Measurements from ENCODE around the gene LARP1.

LARP1 gene

DNA sequence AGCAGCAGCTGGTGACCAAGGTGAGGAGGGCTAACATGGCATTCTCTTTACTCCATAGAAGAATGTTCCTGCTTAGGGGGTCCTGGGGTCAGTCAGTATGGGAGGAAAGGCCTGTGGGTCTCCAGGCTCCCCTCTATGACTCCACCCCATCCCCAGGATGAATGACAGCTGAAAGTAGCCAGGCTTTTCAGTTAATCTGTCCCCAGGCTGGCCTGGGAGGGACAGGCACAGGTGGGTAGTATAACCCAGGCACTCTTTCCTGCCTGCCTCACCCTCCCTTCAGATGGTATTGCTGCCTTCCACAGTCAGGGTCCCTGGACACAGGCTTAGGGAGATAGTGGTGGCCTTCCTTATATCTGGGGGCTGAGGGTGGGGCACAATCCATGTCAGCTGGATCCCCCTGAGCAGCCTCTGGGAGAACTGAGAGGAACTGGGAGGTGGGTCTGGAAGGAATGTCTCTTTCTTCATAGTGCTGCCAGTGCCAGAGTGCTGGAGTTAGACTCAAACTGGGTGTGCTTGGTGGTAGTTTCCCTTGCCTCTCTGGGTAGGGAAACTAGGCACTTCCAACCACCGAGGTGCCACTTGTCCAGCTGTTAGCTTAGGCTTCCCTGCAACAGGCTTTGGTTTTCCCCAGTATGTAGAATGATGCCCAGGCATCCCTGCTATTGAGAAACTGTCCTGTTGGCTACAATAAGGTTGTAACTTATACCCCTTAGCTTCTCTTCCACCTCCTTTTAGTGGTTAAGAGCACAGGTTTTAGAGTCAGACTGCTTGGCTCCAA is 27.8 kb downstream of the LARP1 start:
- no peaks in the 10 kb centered on the region for H3K9me3 Mint-ChIP-seq
- no peaks in the 10 kb centered on the region for H3K27me3 Mint-ChIP-seq
- peaks cover 67 to 91% of the 10 kb centered on the region in 2 donors for H3K4me1 Mint-ChIP-seq
- ATAC-seq (replicated peaks) (no peak), DNase-seq (no peak)
- no peak overlapping the region for H3K27ac Mint-ChIP-seq
- peaks cover 7 to 26% of the 10 kb centered on the region in 2 donors for H3K36me3 Mint-ChIP-seq
- no peak overlapping the region for H3K4me3 Mint-ChIP-seq

DNA sequence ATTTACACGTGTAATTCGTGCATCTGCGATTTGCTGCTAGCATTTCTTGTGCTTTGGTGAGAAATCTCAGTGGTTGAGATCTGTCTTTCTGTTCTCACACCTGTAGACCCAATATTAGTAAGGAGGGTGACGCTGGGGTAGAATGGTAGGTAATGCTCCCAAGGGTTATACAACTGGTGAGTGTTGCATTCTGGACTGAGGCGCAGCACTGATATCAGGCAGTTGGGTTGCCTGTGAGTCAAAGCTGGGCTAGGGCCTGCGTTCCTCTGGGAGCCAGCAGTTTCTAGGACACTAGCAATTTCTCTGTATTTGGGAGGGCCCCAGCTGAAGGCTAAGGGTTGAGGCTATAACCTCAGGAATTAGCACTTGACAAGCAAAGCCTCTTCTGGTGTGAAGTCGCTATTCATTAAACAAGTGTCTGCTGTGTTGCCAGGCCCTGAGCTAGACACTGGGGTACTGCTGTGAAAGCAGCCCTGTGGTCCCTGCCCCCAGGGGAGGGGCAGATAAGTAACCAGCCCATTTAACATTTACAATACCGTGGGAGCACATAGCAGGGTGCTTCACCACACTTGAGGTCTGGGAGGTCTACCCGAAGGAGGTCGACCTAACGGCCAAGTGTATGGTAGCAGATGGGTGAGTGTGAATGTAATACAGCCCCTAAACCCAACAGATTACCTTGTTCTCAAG is 28.7 kb downstream of the LARP1 start:
- H3K27ac Mint-ChIP-seq: peak overlapping the region; percentile 59
- H3K4me3 Mint-ChIP-seq: no peak overlapping the region
- H3K4me1 Mint-ChIP-seq: peaks cover 72 to 98% of the 10 kb centered on the region in 2 donors
- DNase-seq (no peak), ATAC-seq (replicated peaks) (no peak)
- H3K36me3 Mint-ChIP-seq: peaks cover 7 to 32% of the 10 kb centered on the region in 2 donors
- H3K27me3 Mint-ChIP-seq: no peaks in the 10 kb centered on the region
- no peaks in the 10 kb centered on the region for H3K9me3 Mint-ChIP-seq

DNA sequence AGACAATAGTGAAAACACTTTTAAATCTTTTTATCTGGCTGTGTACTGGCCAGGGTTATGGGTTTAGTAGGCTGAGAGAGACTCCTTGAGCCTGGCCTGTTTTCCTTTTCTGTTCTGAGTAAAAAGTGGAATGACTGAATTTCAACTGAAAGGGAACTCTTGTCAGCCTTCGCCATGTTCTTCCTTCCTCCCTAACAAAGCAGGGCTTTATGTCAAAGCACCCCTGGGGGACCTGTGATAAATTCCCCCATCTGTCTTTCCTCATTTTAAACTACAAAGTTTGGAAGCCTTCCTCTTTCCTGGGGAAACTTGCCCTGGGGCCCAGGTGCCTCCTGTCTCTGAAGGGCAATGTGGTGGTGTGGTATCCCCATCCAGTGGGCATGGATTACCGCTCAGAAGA is 29.7 kb downstream of the LARP1 start:
- DNase-seq (no peak), ATAC-seq (replicated peaks) (no peak)
- peaks cover 64 to 90% of the 10 kb centered on the region in 2 donors for H3K4me1 Mint-ChIP-seq
- peaks cover 7 to 29% of the 10 kb centered on the region in 2 donors for H3K36me3 Mint-ChIP-seq
- H3K27me3 Mint-ChIP-seq: no peaks in the 10 kb centered on the region
- H3K9me3 Mint-ChIP-seq: no peaks in the 10 kb centered on the region
- H3K27ac Mint-ChIP-seq: peak overlapping the region; percentile 84
- H3K4me3 Mint-ChIP-seq: no peak overlapping the region

DNA sequence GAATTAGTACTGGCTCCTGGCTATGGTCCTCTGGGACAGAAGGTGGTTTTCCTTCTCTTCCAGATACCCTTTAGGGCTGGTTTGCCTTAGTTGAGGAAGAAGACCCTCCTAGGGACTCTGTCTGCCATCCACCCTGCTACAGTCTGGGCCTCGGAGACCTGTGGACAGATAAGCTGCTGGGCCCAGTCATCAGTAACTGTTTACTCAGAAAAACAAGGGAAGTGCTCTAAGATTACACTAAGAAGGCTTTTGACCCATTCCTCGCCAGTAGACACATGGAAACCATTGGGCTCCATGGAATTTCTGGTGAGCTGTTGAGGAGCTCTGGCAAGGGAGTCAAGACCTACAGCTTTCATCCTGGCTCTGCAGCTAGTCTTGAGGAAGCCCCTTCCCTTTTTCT is 31.2 kb downstream of the LARP1 start:
- H3K4me1 Mint-ChIP-seq: peaks cover 64 to 90% of the 10 kb centered on the region in 2 donors

DNA sequence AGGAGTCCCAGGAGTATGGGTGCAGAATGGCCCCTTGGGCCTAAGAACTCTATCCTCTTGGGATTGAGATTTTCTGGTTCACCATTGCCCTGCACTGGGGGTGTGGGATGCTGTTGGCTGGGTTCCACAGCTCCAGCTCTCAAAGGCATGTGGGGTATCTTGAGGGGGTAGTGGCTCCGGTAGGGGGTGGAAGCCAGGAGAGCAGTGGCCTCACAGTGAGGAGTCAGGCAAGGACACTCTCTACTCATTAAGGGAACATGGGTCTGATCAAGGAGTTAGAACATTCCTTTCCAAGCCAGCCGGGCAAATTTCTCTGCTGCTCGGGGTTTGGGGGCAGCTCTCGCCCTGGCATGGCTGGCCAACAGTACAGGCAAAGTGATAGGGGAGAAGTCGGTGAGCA is 33.0 kb downstream of the LARP1 start:
- ATAC-seq (replicated peaks) (no peak), DNase-seq (no peak)
- H3K36me3 Mint-ChIP-seq: peaks cover 14 to 45% of the 10 kb centered on the region in 2 donors
- no peaks in the 10 kb centered on the region for H3K27me3 Mint-ChIP-seq
- peaks cover 48 to 81% of the 10 kb centered on the region in 2 donors for H3K4me1 Mint-ChIP-seq
- H3K4me3 Mint-ChIP-seq: peak overlapping the region in 1 of 2 donors; percentile 39
- peak overlapping the region; percentile 93 for H3K27ac Mint-ChIP-seq
- no peaks in the 10 kb centered on the region for H3K9me3 Mint-ChIP-seq

More for the DNA sequence above, 31.2 kb downstream of the LARP1 start:
- Mint-ChIP-seq H3K36me3 (peaks cover 9 to 35% of the 10 kb centered on the region in 2 donors), H3K9me3 (no peaks in the 10 kb centered on the region), H3K27me3 (no peaks in the 10 kb centered on the region), H3K27ac (peak overlapping the region; percentile 85), H3K4me3 (no peak overlapping the region)
- no peak for DNase-seq
- no peak for ATAC-seq (replicated peaks)

DNA sequence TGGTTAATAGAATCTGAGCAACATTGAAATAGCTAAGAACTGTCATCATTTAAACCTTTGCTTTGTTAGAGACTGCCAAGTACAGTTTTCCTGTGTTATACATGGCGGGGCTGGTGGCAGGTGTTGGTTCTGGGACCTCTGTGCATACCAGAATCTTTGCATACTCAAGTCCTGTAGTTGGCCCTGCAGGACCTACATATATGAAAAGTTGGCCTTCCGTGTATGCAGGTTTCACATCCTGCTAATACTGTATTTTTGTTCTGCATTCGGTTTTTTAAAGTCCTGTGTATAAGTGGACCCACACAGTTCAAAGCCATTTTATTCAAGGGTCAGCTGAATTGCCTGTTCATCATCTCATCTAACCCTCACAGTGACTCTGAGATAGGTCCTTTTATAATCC is 36.4 kb downstream of the LARP1 start:
- peak; percentile 76 to 78 for ATAC-seq (replicated peaks)
- peaks cover 25 to 51% of the 10 kb centered on the region in 2 donors for H3K36me3 Mint-ChIP-seq

DNA sequence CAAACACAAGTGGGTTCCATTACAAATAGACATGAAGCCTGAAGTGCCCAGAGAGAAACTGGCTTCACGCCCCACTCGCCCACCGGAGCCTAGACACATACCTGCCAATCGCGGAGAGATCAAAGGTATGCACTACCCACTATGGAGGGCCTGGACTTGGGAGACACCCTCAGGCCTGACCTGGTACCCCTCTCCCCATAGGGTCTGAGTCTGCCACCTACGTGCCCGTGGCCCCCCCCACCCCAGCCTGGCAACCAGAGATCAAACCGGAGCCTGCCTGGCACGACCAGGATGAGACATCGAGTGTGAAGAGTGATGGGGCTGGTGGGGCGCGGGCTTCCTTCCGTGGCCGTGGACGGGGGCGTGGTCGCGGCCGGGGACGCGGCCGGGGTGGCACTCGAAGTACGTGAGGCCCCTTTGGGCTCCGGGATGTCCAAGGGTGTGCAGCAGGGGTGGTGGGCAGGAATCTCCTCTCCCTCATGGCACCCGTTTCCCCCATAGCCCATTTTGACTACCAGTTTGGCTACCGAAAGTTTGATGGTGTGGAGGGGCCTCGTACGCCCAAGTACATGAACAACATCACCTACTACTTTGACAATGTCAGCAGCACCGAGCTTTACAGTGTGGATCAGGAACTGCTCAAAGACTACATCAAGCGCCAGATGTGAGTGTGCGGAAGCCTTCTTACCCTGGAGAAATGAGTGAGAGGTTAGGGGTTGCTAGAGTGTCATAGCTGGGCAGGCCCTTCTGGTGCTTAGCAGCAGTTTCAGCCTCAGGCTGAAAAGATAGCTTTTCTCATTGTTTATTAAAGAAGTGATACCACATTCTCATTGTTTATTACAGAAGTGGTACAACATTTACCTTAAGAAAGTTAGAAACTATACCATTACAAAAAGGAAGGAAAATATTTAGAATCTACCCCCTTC is 38.7 kb downstream of the LARP1 start:
- H3K9me3 Mint-ChIP-seq: no peaks in the 10 kb centered on the region
- DNase-seq (no peak), ATAC-seq (replicated peaks) (no peak)
- H3K36me3 Mint-ChIP-seq: peaks cover 31 to 54% of the 10 kb centered on the region in 2 donors
- no peak overlapping the region for H3K4me3 Mint-ChIP-seq
- H3K27ac Mint-ChIP-seq: peak overlapping the region; percentile 47
- H3K27me3 Mint-ChIP-seq: no peaks in the 10 kb centered on the region
- H3K4me1 Mint-ChIP-seq: peaks cover 8 to 26% of the 10 kb centered on the region in 2 donors

More for the DNA sequence above, 36.4 kb downstream of the LARP1 start:
- no peak overlapping the region for H3K27ac Mint-ChIP-seq
- no peaks in the 10 kb centered on the region for H3K9me3 Mint-ChIP-seq
- H3K4me3 Mint-ChIP-seq: no peak overlapping the region
- DNase-seq: no peak
- H3K4me1 Mint-ChIP-seq: peaks cover 22 to 48% of the 10 kb centered on the region in 2 donors
- H3K27me3 Mint-ChIP-seq: no peaks in the 10 kb centered on the region

DNA sequence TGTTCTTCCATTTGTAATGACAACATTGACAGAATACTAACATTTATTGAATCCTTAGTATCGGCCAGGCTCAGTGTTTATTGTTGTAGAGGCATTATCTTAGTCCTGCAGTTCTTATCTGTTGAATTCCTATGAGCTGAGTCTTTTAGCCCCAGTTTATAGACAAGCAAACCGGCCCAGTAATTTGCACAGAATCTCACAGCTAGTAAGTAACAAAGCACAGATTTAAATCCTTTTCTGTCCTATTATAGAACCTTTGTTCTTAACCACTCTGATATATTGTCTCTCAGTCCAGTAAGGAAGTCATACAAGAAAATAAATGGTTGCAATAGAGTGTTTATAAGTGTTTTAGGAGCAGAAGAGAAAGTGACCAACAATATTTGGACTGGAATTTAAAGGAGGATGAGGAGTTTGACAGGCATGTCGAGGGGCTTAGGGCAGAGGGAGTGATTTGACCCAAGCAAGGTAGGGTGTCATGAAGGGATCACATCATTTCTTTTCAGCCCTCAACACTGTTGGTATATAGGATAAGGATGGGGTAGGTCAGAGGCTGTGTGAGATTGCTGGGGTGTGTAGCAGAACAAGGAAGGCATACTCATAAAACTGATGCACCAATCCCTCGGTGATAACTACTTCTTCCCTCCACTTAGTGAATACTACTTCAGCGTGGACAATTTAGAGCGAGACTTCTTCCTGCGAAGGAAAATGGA is 39.5 kb downstream of the LARP1 start:
- Mint-ChIP-seq H3K27ac (no peak overlapping the region), H3K4me1 (peaks cover 8 to 26% of the 10 kb centered on the region in 2 donors)

DNA sequence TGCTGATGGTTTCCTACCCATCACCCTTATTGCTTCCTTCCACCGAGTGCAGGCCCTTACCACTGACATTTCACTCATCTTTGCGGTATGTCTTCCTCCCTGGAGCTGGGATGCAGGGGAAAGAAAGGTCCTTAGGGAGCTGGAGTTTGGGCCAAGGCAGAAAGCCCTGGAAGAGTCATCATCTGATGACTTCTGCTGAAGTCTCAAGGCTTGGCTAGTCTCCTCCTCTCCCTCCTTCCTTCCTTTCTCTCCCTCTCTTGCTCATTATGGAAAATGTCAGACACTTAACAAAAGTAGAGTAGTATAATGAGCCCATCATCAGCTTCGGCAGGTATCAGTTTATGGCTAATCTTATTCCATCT is 40.0 kb downstream of the LARP1 start:
- H3K27me3 Mint-ChIP-seq: no peaks in the 10 kb centered on the region
- H3K36me3 Mint-ChIP-seq: peaks cover 37 to 62% of the 10 kb centered on the region in 2 donors
- no peaks in the 10 kb centered on the region for H3K9me3 Mint-ChIP-seq
- DNase-seq (no peak), ATAC-seq (replicated peaks) (no peak)
- H3K4me1 Mint-ChIP-seq: peaks cover 4 to 21% of the 10 kb centered on the region in 2 donors
- H3K4me3 Mint-ChIP-seq: no peak overlapping the region
- H3K27ac Mint-ChIP-seq: no peak overlapping the region

More for the DNA sequence above, 39.5 kb downstream of the LARP1 start:
- no peaks in the 10 kb centered on the region for H3K27me3 Mint-ChIP-seq
- H3K9me3 Mint-ChIP-seq: no peaks in the 10 kb centered on the region
- ATAC-seq (replicated peaks) (no peak), DNase-seq (no peak)
- peaks cover 34 to 62% of the 10 kb centered on the region in 2 donors for H3K36me3 Mint-ChIP-seq
- no peak overlapping the region for H3K4me3 Mint-ChIP-seq

DNA sequence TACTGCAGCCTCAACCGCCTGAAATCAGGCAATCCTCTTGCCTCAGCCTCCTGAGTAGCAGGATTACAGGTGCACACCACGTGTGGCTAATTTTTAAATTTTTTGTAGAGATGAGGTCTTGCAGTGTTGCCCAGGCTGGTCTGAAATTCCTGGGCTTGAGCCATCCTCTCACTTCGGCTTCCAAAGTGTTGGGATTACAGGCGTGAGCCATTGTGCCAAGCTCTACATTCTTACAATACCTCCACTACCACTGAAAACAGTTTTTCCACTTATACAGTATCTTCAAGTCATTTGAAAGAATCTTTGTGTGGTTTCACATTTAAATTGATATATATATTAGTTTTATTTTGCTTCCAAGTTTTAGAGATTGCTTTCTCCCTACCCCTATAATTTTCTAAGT is 42.6 kb downstream of the LARP1 start:
- Mint-ChIP-seq H3K27ac (no peak overlapping the region), H3K4me1 (no peaks in the 10 kb centered on the region), H3K9me3 (no peaks in the 10 kb centered on the region), H3K36me3 (peaks cover 44 to 72% of the 10 kb centered on the region in 2 donors), H3K27me3 (no peaks in the 10 kb centered on the region), H3K4me3 (no peak overlapping the region)
- no peak for ATAC-seq (replicated peaks)
- no peak for DNase-seq

DNA sequence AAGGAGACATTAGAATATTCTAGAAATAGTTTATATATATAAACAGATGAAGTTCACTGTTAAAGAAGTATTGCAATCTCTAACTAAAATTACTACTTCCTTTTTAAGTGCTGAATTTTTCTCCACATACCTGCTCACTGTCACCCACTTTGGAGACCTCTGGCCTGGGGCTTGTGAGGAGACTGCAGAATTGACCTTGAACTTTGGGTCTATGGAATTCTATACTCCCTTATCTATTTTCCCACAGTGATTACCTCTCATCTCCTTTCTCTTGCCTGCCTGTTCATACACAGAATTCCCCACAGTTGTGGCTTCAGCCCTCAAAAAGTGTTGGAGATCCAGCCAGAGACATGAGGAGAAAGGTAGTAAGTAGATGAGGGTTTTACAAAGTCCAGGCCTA is 45.4 kb downstream of the LARP1 start:
- Mint-ChIP-seq H3K4me1 (no peaks in the 10 kb centered on the region), H3K27me3 (no peaks in the 10 kb centered on the region), H3K9me3 (no peaks in the 10 kb centered on the region), H3K27ac (no peak overlapping the region), H3K36me3 (peaks cover 45 to 74% of the 10 kb centered on the region in 2 donors), H3K4me3 (no peak overlapping the region)
- DNase-seq (no peak), ATAC-seq (replicated peaks) (no peak)

DNA sequence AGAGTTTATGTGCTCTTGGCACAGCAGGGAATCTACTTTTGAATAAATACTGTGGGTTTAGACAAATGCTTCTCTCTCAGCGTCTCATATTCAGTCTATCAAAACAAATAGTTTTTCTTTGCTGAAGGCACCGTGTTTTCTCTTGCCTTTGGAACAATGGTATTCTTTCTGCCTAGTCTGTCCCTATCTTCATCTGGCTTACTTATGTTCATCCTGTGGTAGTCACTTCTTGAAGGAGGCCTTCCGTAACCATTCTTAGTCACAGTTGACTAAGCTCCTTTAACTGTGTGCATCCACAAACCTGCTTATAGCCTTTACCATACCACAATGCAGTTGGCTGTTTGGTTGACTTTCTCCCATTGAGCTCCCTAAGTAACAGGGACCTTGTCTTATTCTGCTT is 45.9 kb downstream of the LARP1 start:
- peaks cover 45 to 79% of the 10 kb centered on the region in 2 donors for H3K36me3 Mint-ChIP-seq
- no peak for DNase-seq
- H3K27ac Mint-ChIP-seq: no peak overlapping the region
- no peak for ATAC-seq (replicated peaks)
- H3K4me3 Mint-ChIP-seq: no peak overlapping the region
- H3K27me3 Mint-ChIP-seq: no peaks in the 10 kb centered on the region
- no peaks in the 10 kb centered on the region for H3K4me1 Mint-ChIP-seq
- H3K9me3 Mint-ChIP-seq: no peaks in the 10 kb centered on the region

DNA sequence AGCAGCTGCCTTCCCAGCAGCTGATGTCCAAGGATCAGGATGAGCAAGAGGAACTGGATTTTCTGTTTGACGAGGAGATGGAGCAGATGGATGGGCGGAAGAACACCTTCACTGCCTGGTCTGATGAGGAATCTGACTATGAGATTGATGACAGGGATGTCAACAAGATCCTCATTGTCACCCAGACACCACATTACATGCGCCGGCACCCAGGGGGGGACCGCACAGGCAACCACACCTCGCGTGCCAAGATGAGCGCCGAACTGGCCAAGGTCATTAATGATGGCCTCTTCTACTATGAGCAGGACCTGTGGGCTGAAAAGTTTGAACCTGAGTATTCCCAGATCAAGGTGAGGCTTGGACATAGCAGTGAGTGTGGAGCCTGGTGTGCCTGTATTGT is 46.9 kb downstream of the LARP1 start:
- Mint-ChIP-seq H3K36me3 (peaks cover 41 to 77% of the 10 kb centered on the region in 2 donors), H3K27ac (no peak overlapping the region), H3K4me3 (no peak overlapping the region), H3K4me1 (no peaks in the 10 kb centered on the region), H3K9me3 (no peaks in the 10 kb centered on the region), H3K27me3 (no peaks in the 10 kb centered on the region)
- DNase-seq: no peak
- no peak for ATAC-seq (replicated peaks)

DNA sequence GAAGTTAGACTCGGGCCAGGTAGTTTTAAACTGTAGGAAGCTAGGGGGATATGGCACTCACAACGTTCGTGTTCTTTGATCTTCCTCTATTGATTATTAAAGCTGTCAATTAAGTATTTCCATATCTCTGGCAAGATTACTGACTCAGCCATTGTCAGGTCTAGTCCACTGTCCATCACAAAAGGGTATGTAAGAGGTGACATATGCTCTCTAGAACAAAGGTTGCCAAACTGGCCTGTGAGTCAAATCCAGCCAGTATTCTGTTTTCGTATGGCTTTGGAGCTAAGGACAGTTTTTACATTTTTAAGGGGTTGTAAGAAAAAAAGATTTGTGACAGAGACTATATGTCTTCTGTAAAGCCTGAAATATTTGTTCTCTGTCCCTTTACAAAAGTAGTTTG is 51.0 kb downstream of the LARP1 start:
- Mint-ChIP-seq H3K9me3 (no peaks in the 10 kb centered on the region), H3K27ac (no peak overlapping the region), H3K27me3 (no peaks in the 10 kb centered on the region), H3K36me3 (peaks cover 40 to 71% of the 10 kb centered on the region in 2 donors), H3K4me3 (no peak overlapping the region), H3K4me1 (peaks cover 1 to 2% of the 10 kb centered on the region in 2 donors)
- no peak for ATAC-seq (replicated peaks)
- DNase-seq: no peak

Data from stimulated activated naive B cell treated with anti-CD40 and anti-IgM and Interleukin-4, amounts not matched to agents 10 μg/mL and 1 μg/mL and 100 μg/mL, for 72 hours (primary cell).